GM18907 (cell line): Measurements from ENCODE around the gene APBA1.

Source experiments
- ATAC-seq: cut with Tn5 transposase; IDR thresholded peaks from one replicate; pipeline ENCODE4 v1.9.1; 2021; ENCODE audit warnings: mild to moderate bottlenecking, moderate library complexity; ENCODE audit not compliant: unreplicated experiment

Gene APBA1

GRCh38 chr9:69535911-69536310 lies 136.3 kb downstream of the APBA1 start:
- no peak for ATAC-seq

- ATAC-seq: no peak
These were observed 136.8 kb downstream of the APBA1 start for GRCh38 chr9:69535286-69535832.

- ATAC-seq: no peak
These were observed 139.8 kb downstream of the APBA1 start for GRCh38 chr9:69532396-69532795.

- ATAC-seq: no peak
These were observed 144.7 kb downstream of the APBA1 start for GRCh38 chr9:69527454-69527853.

GRCh38 chr9:69526699-69527098 lies 145.5 kb downstream of the APBA1 start:
- ATAC-seq: no peak

GRCh38 chr9:69519470-69520240 lies 152.5 kb downstream of the APBA1 start:
- peak; percentile 94 for ATAC-seq

- no peak for ATAC-seq
These were observed 155.5 kb downstream of the APBA1 start for GRCh38 chr9:69516353-69517322.

GRCh38 chr9:69515810-69516209 lies 156.4 kb downstream of the APBA1 start:
- no peak for ATAC-seq

- no peak for ATAC-seq
These were observed 158.9 kb downstream of the APBA1 start for GRCh38 chr9:69513141-69513820.

GRCh38 chr9:69504058-69504457 lies 168.1 kb downstream of the APBA1 start:
- ATAC-seq: no peak

GRCh38 chr9:69502671-69503301 lies 169.4 kb downstream of the APBA1 start:
- ATAC-seq: no peak

GRCh38 chr9:69500896-69501295 lies 171.3 kb downstream of the APBA1 start:
- ATAC-seq: no peak

- ATAC-seq: no peak
These were observed 172.2 kb downstream of the APBA1 start for GRCh38 chr9:69499959-69500358.

GRCh38 chr9:69499407-69499806 lies 172.8 kb downstream of the APBA1 start:
- ATAC-seq: no peak

GRCh38 chr9:69498470-69498869 lies 173.7 kb downstream of the APBA1 start:
- ATAC-seq: no peak

- no peak for ATAC-seq
These were observed 174.4 kb downstream of the APBA1 start for GRCh38 chr9:69497816-69498215.

- no peak for ATAC-seq
These were observed 175.2 kb downstream of the APBA1 start for GRCh38 chr9:69496846-69497450.

- no peak for ATAC-seq
These were observed 176.9 kb downstream of the APBA1 start for GRCh38 chr9:69495296-69495695.

- ATAC-seq: no peak
These were observed 177.4 kb downstream of the APBA1 start for GRCh38 chr9:69494763-69495162.

GRCh38 chr9:69494208-69494607 lies 178.0 kb downstream of the APBA1 start:
- no peak for ATAC-seq
